Vagina (tissue), 2 donors: Measurements from ENCODE around the gene EML6. TPM values are rescaled to one million over a fixed set of nuclear protein-coding genes. Genes with fewer than 3 reads are reported as not detected.

Experiments used
- DNase-seq, 2 donors: peaks; one replicate each; pipeline ENCODE4 v3.0.0-alpha.2; 2017; ENCODE audit errors: extremely low spot score in 2 of 2
- H3K27ac ChIP-seq: fragments of 200-600 bp; sonication (generic); one replicate; pipeline ENCODE4 v1.5.1; 2019
- H3K27me3 ChIP-seq: fragments of 200-600 bp; sonication (generic); one replicate; pipeline ENCODE4 v1.5.1; 2019
- H3K36me3 ChIP-seq, 2 donors: fragments of 200-600 bp; sonication (generic); one replicate each; pipeline ENCODE4 v1.5.1; 2017 to 2019
- H3K4me1 ChIP-seq: fragments of 200-600 bp; sonication (generic); one replicate; pipeline ENCODE4 v1.5.1; 2019
- H3K4me3 ChIP-seq, 2 donors: fragments of 200-600 bp; sonication (generic); 1 replicate in 1 of 2; 2 replicates in 1 of 2; pipeline ENCODE4 v1.5.1; 2016 to 2019
- H3K9me3 ChIP-seq: fragments of 200-600 bp; sonication (generic); one replicate; pipeline ENCODE4 v1.5.1; 2019
- POLR2A ChIP-seq, 2 donors: fragments of 450-650 bp; IDR thresholded peaks; one replicate each; pipeline ENCODE4 v1.6.1; 2017; ENCODE audit warnings: antibody characterized with exemption in 2 of 2, mild to moderate bottlenecking in 2 of 2, moderate library complexity in 2 of 2
- POLR2AphosphoS5 ChIP-seq, 2 donors: sonication (generic); formaldehyde crosslinking; IDR thresholded peaks; one replicate each; pipeline ENCODE4 v1.9.0; 2017; ENCODE audit warnings: antibody characterized with exemption in 2 of 2, mild to moderate bottlenecking in 2 of 2, low read depth in 1 of 2; ENCODE audit not compliant: insufficient read depth in 1 of 2
- intact Hi-C: fragments of 100-400 bp; cut with DNase I; formaldehyde crosslinking; loops from one replicate; pipeline ENCODE4 v1.15.1; 2023
- total RNA-seq: library from RNA; depleted of rRNA; stranded (reverse); fragments of >200 nt; gene quantifications from one replicate; pipeline ENCODE4 v1.2.3, GENCODE V29; 2016
- TF ChIP-seq, protein P1 (sequence below), 3 experiments: fragments of 450-650 bp in 2 of 3; fragments of 200-600 bp in 1 of 3; sonication (generic) in 1 of 3; IDR thresholded peaks; one replicate each; pipeline ENCODE4 v1.5.1; 2017 to 2019; ENCODE audit warnings: antibody characterized with exemption in 3 of 3, mild to moderate bottlenecking in 2 of 3, moderate library complexity in 2 of 3

EML6 gene
- total RNA-seq, 1 donor from 2014 or later: 1.7 TPM

DNA sequence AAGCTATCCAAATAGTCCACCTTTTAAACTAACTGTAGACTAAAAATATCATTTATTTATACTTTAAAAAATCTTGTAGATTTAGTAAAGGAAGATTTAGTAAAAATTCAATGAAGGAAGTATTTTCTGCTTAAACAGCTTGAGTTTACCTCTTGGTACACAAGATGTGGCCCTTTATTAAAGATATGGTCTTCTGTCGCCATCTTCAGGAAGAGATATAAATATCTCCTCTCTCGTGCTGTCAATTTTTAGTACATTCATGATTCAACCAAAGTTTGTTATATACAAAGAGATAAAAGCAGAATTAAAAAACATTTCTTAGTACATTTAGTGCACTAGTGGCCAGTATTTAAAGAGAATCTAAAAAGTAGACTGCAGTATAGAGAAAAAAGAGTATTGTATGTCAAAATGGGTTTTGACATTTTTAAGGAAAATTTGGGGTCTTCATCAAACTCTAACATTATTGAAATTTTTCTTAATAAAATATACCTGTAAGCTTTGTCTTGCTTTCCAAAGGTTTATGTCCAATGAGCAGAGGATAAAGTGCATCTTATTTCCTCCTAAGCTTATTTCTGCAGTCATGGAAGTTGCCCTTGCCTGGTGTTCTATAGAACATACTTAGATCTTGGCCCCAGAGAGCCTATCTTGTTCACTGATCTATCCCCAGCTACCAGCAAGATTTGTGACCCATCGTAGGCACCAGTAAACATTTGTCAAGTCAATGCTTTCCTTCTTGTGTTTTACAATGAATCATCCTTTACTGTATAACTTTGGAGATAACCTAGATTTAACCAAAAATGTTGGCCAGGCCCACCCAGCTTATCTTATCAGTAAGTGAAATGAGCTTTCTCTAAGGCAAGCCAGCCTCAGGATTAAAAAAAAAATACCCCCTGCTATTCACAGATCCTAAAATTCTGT lies 18.5 kb upstream of the EML6 start:
- H3K4me3 ChIP-seq: no peak overlapping the region
- H3K4me1 ChIP-seq: no peaks in the 10 kb centered on the region
- TF ChIP-seq POLR2AphosphoS5 (IDR thresholded peaks at IDR 0.05; ENCODE audit: insufficient read depth in 1 of 2, low read depth in 1 of 2) (no peak), POLR2A (IDR thresholded peaks at IDR 0.05) (no peak)
- TF ChIP-seq, protein P1, sequence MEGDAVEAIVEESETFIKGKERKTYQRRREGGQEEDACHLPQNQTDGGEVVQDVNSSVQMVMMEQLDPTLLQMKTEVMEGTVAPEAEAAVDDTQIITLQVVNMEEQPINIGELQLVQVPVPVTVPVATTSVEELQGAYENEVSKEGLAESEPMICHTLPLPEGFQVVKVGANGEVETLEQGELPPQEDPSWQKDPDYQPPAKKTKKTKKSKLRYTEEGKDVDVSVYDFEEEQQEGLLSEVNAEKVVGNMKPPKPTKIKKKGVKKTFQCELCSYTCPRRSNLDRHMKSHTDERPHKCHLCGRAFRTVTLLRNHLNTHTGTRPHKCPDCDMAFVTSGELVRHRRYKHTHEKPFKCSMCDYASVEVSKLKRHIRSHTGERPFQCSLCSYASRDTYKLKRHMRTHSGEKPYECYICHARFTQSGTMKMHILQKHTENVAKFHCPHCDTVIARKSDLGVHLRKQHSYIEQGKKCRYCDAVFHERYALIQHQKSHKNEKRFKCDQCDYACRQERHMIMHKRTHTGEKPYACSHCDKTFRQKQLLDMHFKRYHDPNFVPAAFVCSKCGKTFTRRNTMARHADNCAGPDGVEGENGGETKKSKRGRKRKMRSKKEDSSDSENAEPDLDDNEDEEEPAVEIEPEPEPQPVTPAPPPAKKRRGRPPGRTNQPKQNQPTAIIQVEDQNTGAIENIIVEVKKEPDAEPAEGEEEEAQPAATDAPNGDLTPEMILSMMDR (IDR thresholded peaks at IDR 0.05): peak; percentile 55 to 72 (median 55)
- H3K27me3 ChIP-seq: no peaks in the 10 kb centered on the region
- H3K36me3 ChIP-seq: no peaks in the 10 kb centered on the region
- H3K9me3 ChIP-seq: no peaks in the 10 kb centered on the region
- H3K27ac ChIP-seq: peak overlapping the region; percentile 48
- intact Hi-C loops: loop anchor here (10.0 kb wide), 2 partner anchors 50 to 180 kb away; no protein-coding TSS in a partner anchor
- DNase-seq: no peak

DNA sequence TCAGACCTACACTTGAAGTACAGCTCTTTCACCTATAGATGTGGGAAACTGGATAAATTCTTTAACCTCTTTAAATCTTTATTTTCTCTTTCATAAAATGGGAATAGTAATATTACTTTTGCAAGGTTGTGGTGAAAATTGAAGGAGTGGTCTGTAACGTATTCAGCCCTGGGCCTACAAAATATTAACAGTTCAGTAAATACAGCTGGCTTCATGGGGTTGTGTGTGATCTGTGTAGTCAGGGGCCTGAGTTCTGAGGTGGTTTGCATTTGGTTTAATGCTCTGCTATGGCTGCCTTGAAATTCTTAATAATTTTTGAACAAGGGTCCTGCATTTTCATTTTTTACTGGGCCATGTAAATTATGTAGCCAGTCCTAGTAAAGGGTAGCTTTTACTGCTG lies 16.8 kb upstream of the EML6 start:
- Histone ChIP-seq H3K36me3 (no peaks in the 10 kb centered on the region), H3K4me1 (no peaks in the 10 kb centered on the region), H3K27ac (no peak overlapping the region), H3K4me3 (no peak overlapping the region), H3K9me3 (no peaks in the 10 kb centered on the region), H3K27me3 (no peaks in the 10 kb centered on the region)
- intact Hi-C loops: loop anchor here (10.0 kb wide), 2 partner anchors 52 to 182 kb away; no protein-coding TSS in a partner anchor
- TF ChIP-seq POLR2AphosphoS5 (IDR thresholded peaks at IDR 0.05; ENCODE audit: insufficient read depth in 1 of 2, low read depth in 1 of 2) (no peak), POLR2A (IDR thresholded peaks at IDR 0.05) (no peak)
- TF ChIP-seq, protein P1 (IDR thresholded peaks at IDR 0.05): no peak
- no peak for DNase-seq

DNA sequence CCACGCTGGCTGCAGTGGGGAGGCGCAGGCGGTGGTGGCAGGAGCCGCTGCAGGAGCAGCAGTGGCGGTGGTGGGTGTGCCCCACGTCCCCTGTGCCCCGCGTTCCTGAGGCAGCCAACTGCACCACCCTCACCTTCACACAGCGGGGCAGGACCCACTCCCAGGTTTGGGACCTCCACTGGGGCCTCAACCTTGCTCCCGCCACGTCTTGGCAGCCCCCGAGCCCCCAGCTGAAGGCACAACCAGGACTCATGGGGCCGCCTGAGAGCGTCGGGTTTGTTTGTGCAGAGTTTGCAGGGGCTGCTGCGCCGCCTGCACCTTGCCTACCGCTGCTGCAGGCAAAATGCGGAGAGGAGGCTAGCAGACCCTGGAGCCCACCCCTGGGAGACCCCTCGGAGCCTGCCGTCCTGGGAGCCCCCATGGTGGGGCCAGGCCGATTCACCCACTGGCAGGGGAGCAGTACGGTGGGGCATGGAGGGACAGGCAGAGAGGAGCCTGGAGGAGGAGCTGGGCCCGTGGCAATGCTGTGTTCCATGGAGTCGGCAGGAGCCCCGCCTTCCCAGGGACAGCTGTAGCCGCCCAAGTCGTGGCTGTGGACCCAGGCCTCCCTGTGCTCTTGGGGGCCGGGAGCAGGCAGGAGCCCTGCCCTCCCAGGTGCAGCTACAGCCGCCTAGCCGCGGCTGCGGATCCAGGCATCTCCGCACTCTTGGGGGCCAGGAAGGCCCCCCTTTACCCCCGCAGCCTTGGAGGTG lies 14.7 kb upstream of the EML6 start:
- H3K4me1 ChIP-seq: no peaks in the 10 kb centered on the region
- TF ChIP-seq POLR2AphosphoS5 (IDR thresholded peaks at IDR 0.05; ENCODE audit: insufficient read depth in 1 of 2, low read depth in 1 of 2) (no peak), POLR2A (IDR thresholded peaks at IDR 0.05) (no peak)
- TF ChIP-seq, protein P1 (IDR thresholded peaks at IDR 0.05): no peak
- peak overlapping the region; percentile 47 for H3K27ac ChIP-seq
- no peaks in the 10 kb centered on the region for H3K27me3 ChIP-seq
- no peaks in the 10 kb centered on the region for H3K9me3 ChIP-seq
- DNase-seq: no peak
- peak overlapping the region; percentile 48 for H3K4me3 ChIP-seq
- H3K36me3 ChIP-seq: no peaks in the 10 kb centered on the region
- intact Hi-C loops: loop anchor here (10.0 kb wide), 2 partner anchors 54 to 184 kb away; no protein-coding TSS in a partner anchor

DNA sequence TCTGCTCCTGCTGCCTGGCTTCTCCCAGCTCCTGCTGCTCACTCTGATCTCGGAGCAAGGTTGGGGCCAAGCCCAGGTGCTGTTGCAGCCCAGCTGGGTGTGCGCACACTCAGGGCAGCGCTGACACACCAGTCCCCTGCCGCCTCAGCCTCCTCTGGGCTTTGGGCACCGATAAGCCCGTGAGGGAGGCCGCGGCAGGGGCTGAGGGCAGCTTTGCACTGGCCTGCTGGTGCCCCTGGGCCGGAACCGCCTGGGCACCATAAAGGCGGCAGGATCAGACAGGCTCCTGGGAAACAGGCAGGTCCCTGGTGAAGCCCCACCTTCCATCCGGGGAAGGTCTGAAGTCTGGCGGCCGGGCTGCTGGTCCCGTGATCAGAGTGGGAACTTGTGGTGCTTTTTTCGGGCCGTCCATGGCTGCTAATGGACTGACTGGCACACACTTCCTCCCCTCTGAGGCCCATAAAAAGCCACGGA lies 14.1 kb upstream of the EML6 start:
- Histone ChIP-seq H3K27ac (peak overlapping the region; percentile 47), H3K9me3 (no peaks in the 10 kb centered on the region), H3K27me3 (no peaks in the 10 kb centered on the region), H3K4me1 (no peaks in the 10 kb centered on the region), H3K36me3 (no peaks in the 10 kb centered on the region), H3K4me3 (peak overlapping the region; percentile 48)
- no peak for DNase-seq
- intact Hi-C loops: loop anchor here (10.0 kb wide), 2 partner anchors 55 to 185 kb away; no protein-coding TSS in a partner anchor
- TF ChIP-seq POLR2A (IDR thresholded peaks at IDR 0.05) (no peak), POLR2AphosphoS5 (IDR thresholded peaks at IDR 0.05; ENCODE audit: insufficient read depth in 1 of 2, low read depth in 1 of 2) (peak in 1 of 2 donors; percentile 33)
- TF ChIP-seq, protein P1 (IDR thresholded peaks at IDR 0.05): no peak
